ENCODE results near the gene CD8B2. TPM values are rescaled to one million over a fixed set of nuclear protein-coding genes. Genes with fewer than 3 reads are reported as not detected.

CD8B2 gene
- total RNA-seq, 6 experiments from 2014 or later = not detected

GRCh38 chr2:106542746-106543359, 55.7 kb downstream of the CD8B2 start:
- Histone ChIP-seq H3K27me3 (no peaks in the 10 kb centered on the region), H3K4me1 (no peaks in the 10 kb centered on the region), H3K9me3 (no peaks in the 10 kb centered on the region), H3K4me3 (peak overlapping the region in 2 of 3 donors; percentile 27 to 32), H3K27ac (no peak overlapping the region), H3K36me3 (no peaks in the 10 kb centered on the region)
- peak; percentile 95 to 98 (median 97) for ATAC-seq
- intact Hi-C loops (cut with DNase I) = loop anchor here in 1 of 2 donors (5.0 kb wide), 1 partner anchor 441 kb away; no protein-coding TSS in a partner anchor
- TF ChIP-seq CTCF (IDR thresholded peaks at IDR 0.05) = peak; percentile 69 to 94 (median 92)
- TF ChIP-seq POLR2A (IDR thresholded peaks at IDR 0.05) = no peak
- WGBS (ENCODE audit: insufficient coverage, low coverage, low lambda C conversion rate, missing lambda C conversion rate) = 2% methylated on average over 23 of the region's 24 CpGs
- peak; percentile 63 to 70 (median 67) for DNase-seq

- no peak for DNase-seq
- TF ChIP-seq CTCF (IDR thresholded peaks at IDR 0.05) (no peak), POLR2A (IDR thresholded peaks at IDR 0.05) (no peak)
- Histone ChIP-seq H3K27me3 (no peaks in the 10 kb centered on the region), H3K36me3 (no peaks in the 10 kb centered on the region), H3K9me3 (no peaks in the 10 kb centered on the region), H3K4me3 (no peak overlapping the region), H3K4me1 (no peaks in the 10 kb centered on the region), H3K27ac (no peak overlapping the region)
- intact Hi-C loops (cut with DNase I) = no loop called here
- ATAC-seq = no peak
- WGBS (ENCODE audit: insufficient coverage, low coverage, low lambda C conversion rate, missing lambda C conversion rate) = 85% methylated on average over 9 of the region's 10 CpGs
These were observed 57.8 kb downstream of the CD8B2 start for GRCh38 chr2:106545007-106545406.

GRCh38 chr2:106546391-106546990, 59.3 kb downstream of the CD8B2 start:
- intact Hi-C loops (cut with DNase I) = no loop called here
- no peaks in the 10 kb centered on the region for H3K27me3 ChIP-seq
- 49% methylated on average over 8 of the region's 8 CpGs for WGBS (ENCODE audit: insufficient coverage, low coverage, low lambda C conversion rate, missing lambda C conversion rate)
- no peaks in the 10 kb centered on the region for H3K9me3 ChIP-seq
- no peaks in the 10 kb centered on the region for H3K36me3 ChIP-seq
- ATAC-seq (no peak), DNase-seq (no peak)
- H3K4me1 ChIP-seq = no peaks in the 10 kb centered on the region
- no peak overlapping the region for H3K4me3 ChIP-seq
- H3K27ac ChIP-seq = no peak overlapping the region
- TF ChIP-seq POLR2A (IDR thresholded peaks at IDR 0.05) (no peak), CTCF (IDR thresholded peaks at IDR 0.05) (no peak)

GRCh38 chr2:106547164-106547903, 60.2 kb downstream of the CD8B2 start:
- DNase-seq = peak in 1 of 3 donors; percentile 28
- no peaks in the 10 kb centered on the region for H3K27me3 ChIP-seq
- WGBS (ENCODE audit: insufficient coverage, low coverage, low lambda C conversion rate, missing lambda C conversion rate) = 44% methylated on average over 14 of the region's 14 CpGs
- H3K4me3 ChIP-seq = no peak overlapping the region
- H3K4me1 ChIP-seq = no peaks in the 10 kb centered on the region
- TF ChIP-seq CTCF (IDR thresholded peaks at IDR 0.05) = no peak
- TF ChIP-seq POLR2A (IDR thresholded peaks at IDR 0.05) = no peak
- intact Hi-C loops (cut with DNase I) = no loop called here
- no peak for ATAC-seq
- H3K36me3 ChIP-seq = no peaks in the 10 kb centered on the region
- no peak overlapping the region for H3K27ac ChIP-seq
- no peaks in the 10 kb centered on the region for H3K9me3 ChIP-seq
